Sigmoid colon (tissue), 7 donors: ENCODE data around the gene UPK1A. TPM values are rescaled to one million over a fixed set of nuclear protein-coding genes. Genes with fewer than 3 reads are reported as not detected.

Source experiments
- DNase-seq: peaks from one replicate; pipeline ENCODE4 v3.0.0-alpha.2; 2019
- H3K27ac ChIP-seq, 4 donors: fragments of 200-600 bp; sonication (generic); one replicate each; pipeline ENCODE4 v1.5.1; 2016 to 2019; ENCODE audit warnings: mild to moderate bottlenecking in 1 of 4
- H3K27me3 ChIP-seq, 3 donors: fragments of 200-600 bp; sonication (generic); one replicate each; pipeline ENCODE4 v1.5.1; 2019; ENCODE audit warnings: mild to moderate bottlenecking in 1 of 3
- H3K36me3 ChIP-seq, 4 donors: fragments of 200-600 bp; sonication (generic); one replicate each; pipeline ENCODE4 v1.5.1; 2016 to 2019
- H3K4me1 ChIP-seq, 4 donors: fragments of 200-600 bp; sonication (generic); one replicate each; pipeline ENCODE4 v1.5.1; 2017 to 2019
- H3K4me3 ChIP-seq, 4 donors: fragments of 200-600 bp; sonication (generic); one replicate each; pipeline ENCODE4 v1.5.1; 2017 to 2019; ENCODE audit warnings: mild to moderate bottlenecking in 2 of 4, moderate library complexity in 1 of 4
- H3K9me3 ChIP-seq, 4 donors: fragments of 200-600 bp in 3 of 4; sonication (generic) in 3 of 4; one replicate each; pipeline versions ENCODE4 v1.5.1 to v1.6.1; 2013 to 2019
- EP300 ChIP-seq, 4 donors: sonication (generic); formaldehyde crosslinking; IDR thresholded peaks; one replicate each; pipeline ENCODE4 v1.6.1; 2017; ENCODE audit warnings: antibody characterized with exemption in 4 of 4
- POLR2A ChIP-seq, 2 donors: fragments of 450-650 bp; IDR thresholded peaks; one replicate each; pipeline ENCODE4 v1.6.1; 2016; ENCODE audit warnings: antibody characterized with exemption in 2 of 2, mild to moderate bottlenecking in 2 of 2, moderate library complexity in 2 of 2
- POLR2AphosphoS5 ChIP-seq, 4 donors: sonication (generic); formaldehyde crosslinking; IDR thresholded peaks; one replicate each; pipeline ENCODE4 v1.6.1; 2017; ENCODE audit warnings: antibody characterized with exemption in 4 of 4
- WGBS, 2 donors: extraction: QIAGEN DNeasy Blood & Tissue Kit; methylation state at CpG; one replicate each; pipeline ENCODE4 v1.1.7; 2013; 5-methylcytosine and 5-hydroxymethylcytosine counted together
- intact Hi-C: fragments of 100-400 bp; cut with DNase I; formaldehyde crosslinking; loops from one replicate; pipeline ENCODE4 v1.15.1; 2023
- polyA plus RNA-seq, 3 donors: library from polyadenylated mRNA; stranded (reverse); fragments of 200-250 nt; gene quantifications; one replicate each; pipeline ENCODE4 v1.2.3, GENCODE V29; 2013
- total RNA-seq, 4 donors: library from RNA; depleted of rRNA; stranded (reverse); fragments of >200 nt; gene quantifications; one replicate each; pipeline ENCODE4 v1.1.0, GENCODE V29; 2016
- TF ChIP-seq, protein P1 (sequence below), 4 experiments: fragments of 450-650 bp in 3 of 4; fragments of 200-600 bp in 1 of 4; IDR thresholded peaks; one replicate each; pipeline ENCODE4 v1.5.1; 2016 to 2019; ENCODE audit warnings: antibody characterized with exemption in 4 of 4, mild to moderate bottlenecking in 3 of 4, moderate library complexity in 2 of 4
- donor health status: healthy with polysubstance abuse.
- donor health status: Bipolar disorder and iron deficiency.
- donor health status: healthy.

Gene UPK1A
- total and polyA plus RNA-seq, 7 donors = 0.55 TPM; not detected in 6

DNA sequence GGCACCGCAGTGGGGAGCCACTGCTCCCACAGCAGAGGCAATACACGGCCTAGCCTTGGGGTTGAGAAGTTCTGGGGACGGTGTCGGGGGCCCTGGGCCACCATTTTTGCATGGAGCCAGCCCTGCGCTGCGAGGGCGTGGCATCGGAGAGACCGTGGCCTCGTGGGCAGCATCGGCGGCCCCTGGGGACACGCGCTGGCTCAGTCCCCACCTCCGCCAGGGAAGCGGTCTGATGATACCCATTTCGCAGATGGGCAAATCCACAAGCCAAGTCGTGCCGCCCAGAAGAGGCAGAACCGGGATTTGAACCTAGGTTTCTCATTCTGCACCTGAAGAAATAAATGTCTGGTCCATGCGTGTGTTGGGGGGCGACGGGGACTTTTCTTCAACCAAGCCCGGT, 1.2 kb upstream of the UPK1A start:
- TF ChIP-seq, protein P1, sequence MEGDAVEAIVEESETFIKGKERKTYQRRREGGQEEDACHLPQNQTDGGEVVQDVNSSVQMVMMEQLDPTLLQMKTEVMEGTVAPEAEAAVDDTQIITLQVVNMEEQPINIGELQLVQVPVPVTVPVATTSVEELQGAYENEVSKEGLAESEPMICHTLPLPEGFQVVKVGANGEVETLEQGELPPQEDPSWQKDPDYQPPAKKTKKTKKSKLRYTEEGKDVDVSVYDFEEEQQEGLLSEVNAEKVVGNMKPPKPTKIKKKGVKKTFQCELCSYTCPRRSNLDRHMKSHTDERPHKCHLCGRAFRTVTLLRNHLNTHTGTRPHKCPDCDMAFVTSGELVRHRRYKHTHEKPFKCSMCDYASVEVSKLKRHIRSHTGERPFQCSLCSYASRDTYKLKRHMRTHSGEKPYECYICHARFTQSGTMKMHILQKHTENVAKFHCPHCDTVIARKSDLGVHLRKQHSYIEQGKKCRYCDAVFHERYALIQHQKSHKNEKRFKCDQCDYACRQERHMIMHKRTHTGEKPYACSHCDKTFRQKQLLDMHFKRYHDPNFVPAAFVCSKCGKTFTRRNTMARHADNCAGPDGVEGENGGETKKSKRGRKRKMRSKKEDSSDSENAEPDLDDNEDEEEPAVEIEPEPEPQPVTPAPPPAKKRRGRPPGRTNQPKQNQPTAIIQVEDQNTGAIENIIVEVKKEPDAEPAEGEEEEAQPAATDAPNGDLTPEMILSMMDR (IDR thresholded peaks at IDR 0.05) = no peak
- TF ChIP-seq POLR2A (IDR thresholded peaks at IDR 0.05) (no peak), EP300 (IDR thresholded peaks at IDR 0.05) (no peak), POLR2AphosphoS5 (IDR thresholded peaks at IDR 0.05) (no peak)
- intact Hi-C loops = no loop called here
- no peak overlapping the region for H3K27ac ChIP-seq
- peaks cover 0 to 60% (median 7%) of the 10 kb centered on the region in 4 donors for H3K36me3 ChIP-seq
- DNase-seq = peak; percentile 35
- H3K4me3 ChIP-seq = no peak overlapping the region
- H3K27me3 ChIP-seq = no peaks in the 10 kb centered on the region
- no peaks in the 10 kb centered on the region for H3K4me1 ChIP-seq
- H3K9me3 ChIP-seq = no peaks in the 10 kb centered on the region
- 94 to 97% methylated on average over 24 of the region's 24 CpGs for WGBS, 2 donors

DNA sequence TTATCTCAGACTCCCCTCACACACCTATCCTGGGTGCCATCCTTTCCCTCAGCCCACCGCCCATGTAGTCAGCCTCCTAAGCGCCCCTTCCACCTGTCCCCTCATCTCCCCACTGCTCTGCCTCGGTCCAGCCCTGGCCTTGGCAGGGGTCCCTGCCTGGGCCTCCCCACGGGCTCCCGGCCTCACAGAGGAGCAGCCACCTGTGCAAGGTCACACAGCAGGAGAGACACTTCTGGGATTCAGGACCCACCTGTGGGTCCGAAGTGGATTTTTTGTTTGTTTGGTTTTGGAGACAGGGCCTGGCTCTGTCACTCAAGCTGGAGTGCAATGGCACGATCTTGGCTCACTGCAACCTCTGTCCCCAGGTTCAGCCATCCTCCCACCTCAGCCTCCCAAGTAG, 713 bp upstream of the UPK1A start:
- Histone ChIP-seq H3K36me3 (peaks cover 0 to 56% (median 7%) of the 10 kb centered on the region in 4 donors), H3K4me3 (no peak overlapping the region), H3K27ac (no peak overlapping the region), H3K9me3 (no peaks in the 10 kb centered on the region), H3K27me3 (no peaks in the 10 kb centered on the region), H3K4me1 (no peaks in the 10 kb centered on the region)
- TF ChIP-seq, protein P1 (IDR thresholded peaks at IDR 0.05) = no peak
- TF ChIP-seq POLR2A (IDR thresholded peaks at IDR 0.05) = no peak
- TF ChIP-seq EP300 (IDR thresholded peaks at IDR 0.05) = no peak
- no peak for TF ChIP-seq POLR2AphosphoS5 (IDR thresholded peaks at IDR 0.05)
- 76 to 83% methylated on average over 7 of the region's 7 CpGs for WGBS, 2 donors
- DNase-seq = peak; percentile 52
- intact Hi-C loops = no loop called here

DNA sequence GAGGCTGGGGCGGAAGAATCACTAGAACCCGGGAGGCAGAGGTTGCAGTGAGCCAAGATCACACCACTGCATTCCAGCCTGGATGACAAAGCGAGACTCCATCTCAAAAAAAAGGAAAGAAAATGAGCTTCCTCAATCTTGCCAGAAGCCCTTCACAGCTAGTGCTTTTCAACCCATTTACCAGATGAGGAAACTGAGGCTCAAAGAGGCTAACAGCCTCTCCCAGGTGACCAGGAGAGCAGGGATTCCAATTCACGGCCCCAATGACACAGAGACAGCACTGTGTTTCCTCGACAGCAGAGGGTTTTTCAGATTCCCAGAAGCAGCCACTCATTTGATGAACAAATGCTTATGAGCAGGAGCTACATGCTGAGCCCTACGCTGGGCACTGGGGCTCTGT, 3.2 kb downstream of the UPK1A start:
- intact Hi-C loops = no loop called here
- TF ChIP-seq POLR2AphosphoS5 (IDR thresholded peaks at IDR 0.05) (no peak), EP300 (IDR thresholded peaks at IDR 0.05) (no peak), POLR2A (IDR thresholded peaks at IDR 0.05) (no peak)
- TF ChIP-seq, protein P1 (IDR thresholded peaks at IDR 0.05) = no peak
- H3K36me3 ChIP-seq = peaks cover 0 to 16% (median 0%) of the 10 kb centered on the region in 4 donors
- H3K4me1 ChIP-seq = peaks cover 0 to 8% (median 3%) of the 10 kb centered on the region in 4 donors
- no peaks in the 10 kb centered on the region for H3K9me3 ChIP-seq
- no peak for DNase-seq
- no peak overlapping the region for H3K4me3 ChIP-seq
- peaks cover 5 to 22% (median 10%) of the 10 kb centered on the region in 3 donors for H3K27me3 ChIP-seq
- no peak overlapping the region for H3K27ac ChIP-seq
- 65 to 76% methylated on average over 6 of the region's 6 CpGs for WGBS, 2 donors

DNA sequence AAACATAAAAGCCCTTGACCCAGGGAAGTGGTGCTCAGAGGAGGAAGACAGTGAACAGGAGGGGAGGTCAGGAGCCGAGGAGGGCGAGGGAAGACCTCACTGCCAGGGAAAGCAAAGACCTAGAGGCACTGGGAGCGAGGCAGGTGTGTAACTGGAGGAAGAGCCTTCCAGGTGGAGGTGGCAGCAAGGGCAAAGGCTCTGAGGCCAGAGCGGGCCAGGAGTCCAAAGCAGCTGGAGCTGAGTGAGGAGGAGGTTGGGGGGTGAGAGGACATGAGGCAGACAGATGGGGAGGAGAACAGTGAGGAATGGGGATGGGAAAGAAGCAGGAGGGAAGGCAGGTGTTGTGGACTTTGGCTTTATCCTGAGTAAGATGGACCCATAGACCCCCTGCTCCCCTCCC, 3.7 kb downstream of the UPK1A start:
- no peak for TF ChIP-seq EP300 (IDR thresholded peaks at IDR 0.05)
- TF ChIP-seq POLR2AphosphoS5 (IDR thresholded peaks at IDR 0.05) = no peak
- TF ChIP-seq, protein P1 (IDR thresholded peaks at IDR 0.05) = no peak
- TF ChIP-seq POLR2A (IDR thresholded peaks at IDR 0.05) = no peak
- intact Hi-C loops = no loop called here
- WGBS, 2 donors = 22 to 62% methylated on average over 4 of the region's 4 CpGs

DNA sequence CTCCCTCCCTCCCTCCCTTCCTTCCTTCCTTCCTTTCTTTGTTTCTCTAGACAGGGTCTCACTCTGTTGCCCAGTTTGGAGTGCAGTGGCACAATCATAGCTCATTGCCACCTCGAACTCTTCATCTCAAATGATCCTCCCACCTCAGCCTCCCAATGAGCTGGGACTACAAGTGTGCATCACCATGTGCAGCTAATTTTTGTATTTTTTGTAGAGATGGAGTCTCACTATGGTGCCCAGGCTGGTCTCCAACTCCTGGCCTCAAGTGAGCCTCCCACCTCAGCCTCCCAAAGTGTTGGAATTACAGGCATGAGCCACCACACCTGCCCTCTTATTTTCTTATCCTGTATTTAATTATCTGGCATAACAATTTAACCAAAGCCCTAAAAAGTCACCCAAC, 4.4 kb downstream of the UPK1A start:
- Histone ChIP-seq H3K27me3 (peaks cover 5 to 33% (median 10%) of the 10 kb centered on the region in 3 donors), H3K9me3 (no peaks in the 10 kb centered on the region), H3K27ac (no peak overlapping the region), H3K4me3 (no peak overlapping the region), H3K4me1 (peaks cover 0 to 8% (median 3%) of the 10 kb centered on the region in 4 donors), H3K36me3 (peaks cover 0 to 5% (median 0%) of the 10 kb centered on the region in 4 donors)
- intact Hi-C loops = no loop called here
- DNase-seq = no peak
- 70 to 86% methylated on average over 1 of the region's 1 CpG for WGBS, 2 donors
- TF ChIP-seq, protein P1 (IDR thresholded peaks at IDR 0.05) = no peak

More for the DNA sequence above, 3.7 kb downstream of the UPK1A start:
- H3K4me1 ChIP-seq = peaks cover 0 to 8% (median 3%) of the 10 kb centered on the region in 4 donors
- no peak overlapping the region for H3K4me3 ChIP-seq
- no peak for DNase-seq
- no peak overlapping the region for H3K27ac ChIP-seq
- no peaks in the 10 kb centered on the region for H3K9me3 ChIP-seq
- peaks cover 0 to 12% (median 0%) of the 10 kb centered on the region in 4 donors for H3K36me3 ChIP-seq
- H3K27me3 ChIP-seq = peaks cover 5 to 26% (median 10%) of the 10 kb centered on the region in 3 donors
